Right lobe of liver (tissue), 4 donors: ENCODE data around the gene DUOXA2.

ENCODE experiments used
- CTCF ChIP-seq, 4 donors: fragments of 200-600 bp in 3 of 4; fragments of 450-650 bp in 1 of 4; IDR thresholded peaks; one replicate each; pipeline versions ENCODE4 v1.5.1 to v1.8.0; 2016 to 2022; ENCODE audit warnings: antibody characterized with exemption in 4 of 4, mild to moderate bottlenecking in 2 of 4
- POLR2A ChIP-seq: fragments of 450-650 bp; IDR thresholded peaks from one replicate; pipeline ENCODE4 v1.6.1; 2017; ENCODE audit warnings: antibody characterized with exemption, mild to moderate bottlenecking
- donor health status: DM: no; HTN: no; CAD: no.
- donor health status: DM: no; HTN: no; CAD: no.
- donor health status: DM: no; HTN: yes; CAD: no.

GRCh38 chr15:45118996-45119395 lies 4.9 kb downstream of the DUOXA2 start:
- TF ChIP-seq CTCF (IDR thresholded peaks at IDR 0.05) (no peak), POLR2A (no peak)
